NB4 (cell line): ENCODE measurements around the gene NTN1.

ENCODE experiments used
- DNase-seq: peaks from one replicate; pipeline ENCODE4 v3.0.0; 2010; ENCODE audit warnings: low read depth
- H3K4me3 ChIP-seq: one replicate; pipeline ENCODE4 v1.5.1; 2011; ENCODE audit warnings: mild to moderate bottlenecking, low read depth, low read length, moderate library complexity
- MAX ChIP-seq: IDR thresholded peaks from 2 replicates; pipeline ENCODE4 v1.6.1; 2011; ENCODE audit warnings: low read depth, low read length
- MYC ChIP-seq: IDR thresholded peaks from 2 replicates; pipeline ENCODE4 v1.6.1; 2011; ENCODE audit warnings: low read depth, low read length
- POLR2A ChIP-seq: IDR thresholded peaks from 2 replicates; pipeline ENCODE4 v1.6.1; 2011; ENCODE audit warnings: mild to moderate bottlenecking; ENCODE audit not compliant: insufficient read length; ENCODE audit errors: extremely low read depth
- TF ChIP-seq, protein P1 (sequence below): IDR thresholded peaks from one replicate; pipeline ENCODE4 v1.5.1; 2012; ENCODE audit warnings: low read depth, low read length

Gene NTN1

GRCh38 chr17:9224485-9224884 is 203.2 kb downstream of the NTN1 start:
- no peak overlapping the region for H3K4me3 ChIP-seq
- TF ChIP-seq MYC (no peak), MAX (no peak), POLR2A (no peak)
- TF ChIP-seq, protein P1, sequence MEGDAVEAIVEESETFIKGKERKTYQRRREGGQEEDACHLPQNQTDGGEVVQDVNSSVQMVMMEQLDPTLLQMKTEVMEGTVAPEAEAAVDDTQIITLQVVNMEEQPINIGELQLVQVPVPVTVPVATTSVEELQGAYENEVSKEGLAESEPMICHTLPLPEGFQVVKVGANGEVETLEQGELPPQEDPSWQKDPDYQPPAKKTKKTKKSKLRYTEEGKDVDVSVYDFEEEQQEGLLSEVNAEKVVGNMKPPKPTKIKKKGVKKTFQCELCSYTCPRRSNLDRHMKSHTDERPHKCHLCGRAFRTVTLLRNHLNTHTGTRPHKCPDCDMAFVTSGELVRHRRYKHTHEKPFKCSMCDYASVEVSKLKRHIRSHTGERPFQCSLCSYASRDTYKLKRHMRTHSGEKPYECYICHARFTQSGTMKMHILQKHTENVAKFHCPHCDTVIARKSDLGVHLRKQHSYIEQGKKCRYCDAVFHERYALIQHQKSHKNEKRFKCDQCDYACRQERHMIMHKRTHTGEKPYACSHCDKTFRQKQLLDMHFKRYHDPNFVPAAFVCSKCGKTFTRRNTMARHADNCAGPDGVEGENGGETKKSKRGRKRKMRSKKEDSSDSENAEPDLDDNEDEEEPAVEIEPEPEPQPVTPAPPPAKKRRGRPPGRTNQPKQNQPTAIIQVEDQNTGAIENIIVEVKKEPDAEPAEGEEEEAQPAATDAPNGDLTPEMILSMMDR: no peak

GRCh38 chr17:9225305-9226101 is 204.2 kb downstream of the NTN1 start:
- no peak for DNase-seq
- no peak for TF ChIP-seq MYC
- no peak for TF ChIP-seq MAX
- TF ChIP-seq, protein P1: no peak
- no peak for TF ChIP-seq POLR2A
- H3K4me3 ChIP-seq: no peak overlapping the region

More at GRCh38 chr17:9224485-9224884, 203.2 kb downstream of the NTN1 start:
- DNase-seq: no peak

DNA sequence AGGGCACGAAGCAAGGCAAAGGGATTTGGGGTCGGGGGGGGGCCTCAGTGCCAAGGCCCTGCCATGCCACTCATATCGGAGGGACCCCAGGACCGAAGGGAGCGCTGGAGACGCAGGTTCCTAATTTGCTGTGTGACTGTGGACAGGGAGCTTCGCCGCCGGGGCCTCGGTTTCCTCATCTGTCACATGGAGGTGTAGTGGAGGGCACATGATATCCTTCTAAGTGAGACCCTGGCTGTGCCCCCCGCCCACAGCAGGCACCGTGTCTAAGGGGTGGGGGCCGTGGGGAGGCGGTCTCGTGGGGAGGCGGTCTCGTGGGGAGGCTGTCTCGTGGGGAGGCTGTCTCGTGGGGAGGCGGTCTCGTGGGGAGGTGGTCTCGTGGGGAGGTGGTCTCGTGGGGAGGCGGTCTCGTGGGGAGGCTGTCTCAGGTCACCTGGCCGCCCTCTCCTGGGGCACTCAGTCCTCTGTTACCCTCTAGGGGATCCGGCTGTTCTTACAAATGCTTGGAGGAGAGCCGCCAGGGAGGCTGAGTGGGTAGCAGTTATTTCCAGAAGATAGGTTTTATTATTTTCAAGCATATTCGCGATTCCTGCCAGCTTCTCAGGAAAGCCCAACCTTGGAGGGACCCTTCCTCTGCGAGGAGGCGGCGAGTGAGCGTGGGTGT is 205.0 kb downstream of the NTN1 start:
- TF ChIP-seq, protein P1: no peak
- no peak for TF ChIP-seq MAX
- no peak overlapping the region for H3K4me3 ChIP-seq
- DNase-seq: no peak

- DNase-seq: no peak
- TF ChIP-seq MAX (no peak), POLR2A (no peak), MYC (no peak)
- TF ChIP-seq, protein P1: no peak
Measured at GRCh38 chr17:9226794-9227135, 205.5 kb downstream of the NTN1 start.

DNA sequence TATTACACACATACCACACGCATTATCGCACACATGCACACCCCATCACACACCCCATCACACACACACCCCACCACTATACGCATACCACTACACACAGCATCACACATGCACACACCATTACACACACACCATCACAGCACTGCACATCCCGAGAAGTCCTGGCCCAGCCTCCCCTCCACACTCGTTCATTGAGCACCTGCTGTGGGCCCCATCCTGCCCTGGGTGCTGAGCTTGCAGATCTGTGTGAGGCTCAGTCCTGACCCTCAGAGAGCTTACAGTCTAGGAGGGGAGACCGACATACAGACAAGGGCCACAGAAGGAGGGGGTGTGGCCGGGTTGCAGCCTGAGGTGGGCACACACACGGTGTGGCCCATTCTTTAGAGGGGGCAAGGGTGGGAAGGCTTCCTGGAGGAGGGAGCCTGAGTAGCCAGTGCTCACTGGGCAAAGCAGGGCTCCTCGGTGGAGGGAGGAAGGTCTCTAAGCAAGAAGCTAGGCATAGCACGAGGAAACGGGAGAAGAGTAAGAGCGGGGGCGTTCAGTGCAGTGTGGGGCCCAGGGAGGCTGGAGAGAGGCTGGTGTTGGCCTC is 206.6 kb downstream of the NTN1 start:
- no peak for TF ChIP-seq MAX
- TF ChIP-seq POLR2A: no peak
- TF ChIP-seq, protein P1: no peak
- TF ChIP-seq MYC: no peak
- H3K4me3 ChIP-seq: no peak overlapping the region
- DNase-seq: no peak

More at GRCh38 chr17:9226794-9227135, 205.5 kb downstream of the NTN1 start:
- H3K4me3 ChIP-seq: no peak overlapping the region
